Stimulated activated CD4-positive, alpha-beta T cell treated with anti-CD3 and anti-CD28 coated beads, Interleukin-2, amount 100 ng/mL, for 48 hours (primary cell): ENCODE measurements around the gene ARPP21.
"Not testable (repeated sequence)": the region's sequence is repeated elsewhere in the genome, so short reads cannot be mapped to it uniquely, and the experiment has no call there.

Source experiments
- DNase-seq, 2 donors: peaks; one replicate each; pipeline ENCODE4 v3.0.0-alpha.2; 2020

ARPP21 gene

GRCh38 chr3:35639254-35640186 lies at the start of gene ARPP21:
Gene ARPP21 (plus strand): TSS chr3:35639525. CDS start chr3:35681752, 42,227 bp downstream.
- no peak for DNase-seq

GRCh38 chr3:35592589-35593295 lies 46.6 kb upstream of the ARPP21 start:
- DNase-seq = no peak

- DNase-seq = no peak
Observed at GRCh38 chr3:35594739-35595138, 44.6 kb upstream of the ARPP21 start.

- DNase-seq = no peak
Observed at GRCh38 chr3:35596335-35596995, 42.9 kb upstream of the ARPP21 start.

- no peak for DNase-seq
Observed at GRCh38 chr3:35597490-35597889, 41.8 kb upstream of the ARPP21 start.

GRCh38 chr3:35598804-35599203 lies 40.5 kb upstream of the ARPP21 start:
- DNase-seq = no peak

- DNase-seq = no peak
Observed at GRCh38 chr3:35601959-35602358, 37.4 kb upstream of the ARPP21 start.

- no peak for DNase-seq
Observed at GRCh38 chr3:35602395-35602936, 36.9 kb upstream of the ARPP21 start.

GRCh38 chr3:35616346-35616745 lies 23.0 kb upstream of the ARPP21 start:
- DNase-seq = no peak

GRCh38 chr3:35617370-35617769 lies 22.0 kb upstream of the ARPP21 start:
- DNase-seq = no peak

- DNase-seq = not testable (repeated sequence)
Observed at GRCh38 chr3:35620238-35620637, 19.1 kb upstream of the ARPP21 start.

GRCh38 chr3:35624698-35625097 lies 14.6 kb upstream of the ARPP21 start:
- no peak for DNase-seq

- no peak for DNase-seq
Observed at GRCh38 chr3:35633332-35634124, 5.8 kb upstream of the ARPP21 start.

GRCh38 chr3:35635407-35635806 lies 3.9 kb upstream of the ARPP21 start:
- DNase-seq = no peak

GRCh38 chr3:35635926-35636683 lies 3.2 kb upstream of the ARPP21 start:
- no peak for DNase-seq

- DNase-seq = no peak
Observed at GRCh38 chr3:35638251-35638979, 910 bp upstream of the ARPP21 start.

GRCh38 chr3:35638980-35639253 lies 408 bp upstream of the ARPP21 start:
- no peak for DNase-seq

GRCh38 chr3:35640190-35641165 lies 1.2 kb downstream of the ARPP21 start:
- DNase-seq = no peak

GRCh38 chr3:35641331-35641730 lies 2.0 kb downstream of the ARPP21 start:
- DNase-seq = no peak
